SK-N-MC (cell line): ENCODE data around the gene SNAI1.

Experiments used
- DNase-seq: peaks from one replicate; pipeline ENCODE4 v3.0.0-alpha.2; 2011; ENCODE audit warnings: low read depth, low spot score
- H3K27ac ChIP-seq: fragments of 200-600 bp; sonication (generic); 2 replicates; pipeline ENCODE4 v1.5.1; 2016; ENCODE audit warnings: mixed run types
- H3K36me3 ChIP-seq: fragments of 200-600 bp; sonication (generic); 2 replicates; pipeline ENCODE4 v1.6.1; 2017; ENCODE audit warnings: antibody characterized with exemption, low read length, mixed read lengths; ENCODE audit not compliant: insufficient read depth
- H3K4me3 ChIP-seq: fragments of 200-600 bp; sonication (generic); 2 replicates; pipeline ENCODE4 v1.5.1; 2016
- H3K9ac ChIP-seq: fragments of 200-600 bp; sonication (generic); 2 replicates; pipeline ENCODE4 v1.8.0; 2017; ENCODE audit warnings: mixed run types, mixed read lengths; ENCODE audit not compliant: insufficient read length
- H3K9me3 ChIP-seq: fragments of 200-600 bp; sonication (generic); 2 replicates; pipeline ENCODE4 v1.6.1; 2017; ENCODE audit warnings: low read depth, mild to moderate bottlenecking, antibody characterized with exemption, low read length, moderate library complexity, mixed read lengths
- EZH2 ChIP-seq: fragments of 200-600 bp; sonication (generic); IDR thresholded peaks from one replicate; pipeline ENCODE4 v1.6.1; 2017; ENCODE audit warnings: antibody characterized with exemption
- FOXP2 ChIP-seq: optimal IDR thresholded peaks from 2 replicates; pipeline ENCODE3; 2011; ENCODE audit warnings: mild to moderate bottlenecking, moderate library complexity; ENCODE audit not compliant: insufficient read depth; ENCODE audit errors: extremely low read length, control extremely low read depth
- POLR2AphosphoS5 ChIP-seq: IDR thresholded peaks from 2 replicates; pipeline ENCODE4 v1.6.1; 2012; ENCODE audit warnings: mild to moderate bottlenecking, low read depth, low read length, borderline replicate concordance

Gene SNAI1

GRCh38 chr20:50013976-50014375, 31.2 kb downstream of the SNAI1 start:
- no peak overlapping the region for H3K9ac ChIP-seq

GRCh38 chr20:50014570-50015562, 32.1 kb downstream of the SNAI1 start:
- Histone ChIP-seq H3K9ac (no peak overlapping the region), H3K27ac (0 out of 2 replicates have a peak overlapping the region, but pooled peaks have one; percentile 31)
- TF ChIP-seq FOXP2, result no peak
- TF ChIP-seq EZH2, result no peak
- no peak for TF ChIP-seq POLR2AphosphoS5

More at GRCh38 chr20:50013976-50014375, 31.2 kb downstream of the SNAI1 start:
- Histone ChIP-seq H3K4me3 (no peak overlapping the region), H3K27ac (0 out of 2 replicates have a peak overlapping the region, but pooled peaks have one; percentile 31), H3K9me3 (no peaks in the 10 kb centered on the region), H3K36me3 (no peaks in the 10 kb centered on the region)
- DNase-seq, result no peak
- TF ChIP-seq EZH2, result no peak
- TF ChIP-seq POLR2AphosphoS5, result no peak
- no peak for TF ChIP-seq FOXP2

GRCh38 chr20:50015636-50015992, 32.8 kb downstream of the SNAI1 start:
- Histone ChIP-seq H3K9ac (no peak overlapping the region), H3K9me3 (no peaks in the 10 kb centered on the region), H3K27ac (no peak overlapping the region), H3K36me3 (no peaks in the 10 kb centered on the region), H3K4me3 (no peak overlapping the region)
- DNase-seq, result no peak
- TF ChIP-seq FOXP2 (no peak), POLR2AphosphoS5 (no peak), EZH2 (no peak)

More at GRCh38 chr20:50014570-50015562, 32.1 kb downstream of the SNAI1 start:
- no peak overlapping the region for H3K4me3 ChIP-seq
- no peak for DNase-seq
- no peaks in the 10 kb centered on the region for H3K36me3 ChIP-seq
- H3K9me3 ChIP-seq, result no peaks in the 10 kb centered on the region

- no peak for DNase-seq
- Histone ChIP-seq H3K36me3 (no peaks in the 10 kb centered on the region), H3K9me3 (no peaks in the 10 kb centered on the region), H3K9ac (no peak overlapping the region), H3K4me3 (no peak overlapping the region), H3K27ac (0 out of 2 replicates have a peak overlapping the region, but pooled peaks have one; percentile 12)
- TF ChIP-seq POLR2AphosphoS5 (no peak), EZH2 (no peak), FOXP2 (no peak)
These were observed 33.4 kb downstream of the SNAI1 start for GRCh38 chr20:50015993-50016770.

GRCh38 chr20:50017160-50017559, 34.4 kb downstream of the SNAI1 start:
- TF ChIP-seq FOXP2 (no peak), POLR2AphosphoS5 (no peak), EZH2 (no peak)

GRCh38 chr20:50017576-50018248, 34.9 kb downstream of the SNAI1 start:
- no peaks in the 10 kb centered on the region for H3K9me3 ChIP-seq
- TF ChIP-seq FOXP2 (no peak), EZH2 (no peak), POLR2AphosphoS5 (no peak)
- H3K36me3 ChIP-seq, result no peaks in the 10 kb centered on the region
- no peak overlapping the region for H3K4me3 ChIP-seq
- no peak for DNase-seq
- no peak overlapping the region for H3K27ac ChIP-seq
- no peak overlapping the region for H3K9ac ChIP-seq

More at GRCh38 chr20:50017160-50017559, 34.4 kb downstream of the SNAI1 start:
- Histone ChIP-seq H3K4me3 (no peak overlapping the region), H3K27ac (no peak overlapping the region), H3K9me3 (no peaks in the 10 kb centered on the region), H3K36me3 (no peaks in the 10 kb centered on the region), H3K9ac (no peak overlapping the region)
- DNase-seq, result no peak

GRCh38 chr20:50019466-50020256, 36.9 kb downstream of the SNAI1 start:
- no peak overlapping the region for H3K9ac ChIP-seq
- H3K9me3 ChIP-seq, result no peaks in the 10 kb centered on the region
- no peak overlapping the region for H3K27ac ChIP-seq
- no peak overlapping the region for H3K4me3 ChIP-seq
- TF ChIP-seq POLR2AphosphoS5, result no peak
- no peak for TF ChIP-seq EZH2
- no peak for TF ChIP-seq FOXP2
- DNase-seq, result no peak
- H3K36me3 ChIP-seq, result no peaks in the 10 kb centered on the region
